NCI-H82 (cell line): Measurements from ENCODE around the gene SLC39A12.
A peak's percentile ranks its signal among the peaks of the same experiment; 100 is the strongest.

Experiments
- DNase-seq: peaks from one replicate; lab custom pipeline; 2025; lab: John Stamatoyannopoulos, UW

SLC39A12 gene

GRCh38 chr10:17963431-17963830 lies 11.7 kb downstream of the SLC39A12 start:
- no peak for DNase-seq

GRCh38 chr10:17965649-17966235 lies 14.0 kb downstream of the SLC39A12 start:
- no peak for DNase-seq

- no peak for DNase-seq
Measured at GRCh38 chr10:17974505-17974904, 22.8 kb downstream of the SLC39A12 start.

- no peak for DNase-seq
Measured at GRCh38 chr10:17980846-17981565, 29.3 kb downstream of the SLC39A12 start.

GRCh38 chr10:17981766-17982380 lies 30.2 kb downstream of the SLC39A12 start:
- no peak for DNase-seq

- no peak for DNase-seq
Measured at GRCh38 chr10:17984056-17984455, 32.3 kb downstream of the SLC39A12 start.

GRCh38 chr10:17984563-17984962 lies 32.8 kb downstream of the SLC39A12 start:
- DNase-seq = no peak

- DNase-seq = no peak
Measured at GRCh38 chr10:17989908-17990767, 38.4 kb downstream of the SLC39A12 start.

- no peak for DNase-seq
Measured at GRCh38 chr10:17992266-17992665, 40.5 kb downstream of the SLC39A12 start.

- DNase-seq = peak; percentile 74
Measured at GRCh38 chr10:17993361-17993760, 41.6 kb downstream of the SLC39A12 start.

GRCh38 chr10:18000601-18001000 lies 48.9 kb downstream of the SLC39A12 start:
- no peak for DNase-seq

- no peak for DNase-seq
Measured at GRCh38 chr10:18005445-18005780, 53.7 kb downstream of the SLC39A12 start.

GRCh38 chr10:18005781-18006456 lies 54.2 kb downstream of the SLC39A12 start:
- no peak for DNase-seq

- DNase-seq = no peak
Measured at GRCh38 chr10:18008986-18009385, 57.3 kb downstream of the SLC39A12 start.

GRCh38 chr10:18010050-18010449 lies 58.3 kb downstream of the SLC39A12 start:
- no peak for DNase-seq

GRCh38 chr10:18020523-18020922 lies 68.8 kb downstream of the SLC39A12 start:
- no peak for DNase-seq

GRCh38 chr10:18021725-18022480 lies 70.2 kb downstream of the SLC39A12 start:
- no peak for DNase-seq

- DNase-seq = no peak
Measured at GRCh38 chr10:18043148-18044006, 91.7 kb downstream of the SLC39A12 start.

GRCh38 chr10:18044976-18045720 lies 93.4 kb downstream of the SLC39A12 start:
- no peak for DNase-seq

GRCh38 chr10:18056583-18056982 lies 104.9 kb downstream of the SLC39A12 start:
- DNase-seq = no peak
